ENCODE results near the gene SPOCD1.

SPOCD1 gene

GRCh38 chr1:31857863-31858262 lies 42.0 kb upstream of the SPOCD1 start:
- H3K27ac Mint-ChIP-seq: no peak overlapping the region
- H3K4me1 Mint-ChIP-seq: no peaks in the 10 kb centered on the region
- no peak for TF ChIP-seq CTCF (IDR thresholded peaks at IDR 0.05; ENCODE audit: unreplicated experiment in 3 of 3)
- H3K27me3 Mint-ChIP-seq (ENCODE audit: low read depth): no peaks in the 10 kb centered on the region
- H3K9me3 Mint-ChIP-seq: no peaks in the 10 kb centered on the region
- H3K4me3 Mint-ChIP-seq: no peak overlapping the region
- H3K36me3 Mint-ChIP-seq (ENCODE audit: low read depth): no peaks in the 10 kb centered on the region

GRCh38 chr1:31856140-31856539 lies 40.3 kb upstream of the SPOCD1 start:
- H3K9me3 Mint-ChIP-seq: no peaks in the 10 kb centered on the region
- H3K27ac Mint-ChIP-seq: no peak overlapping the region
- H3K4me1 Mint-ChIP-seq: no peaks in the 10 kb centered on the region
- no peak for TF ChIP-seq CTCF (IDR thresholded peaks at IDR 0.05; ENCODE audit: unreplicated experiment in 3 of 3)
- no peaks in the 10 kb centered on the region for H3K36me3 Mint-ChIP-seq (ENCODE audit: low read depth)
- no peak overlapping the region for H3K4me3 Mint-ChIP-seq
- no peaks in the 10 kb centered on the region for H3K27me3 Mint-ChIP-seq (ENCODE audit: low read depth)

- no peak for TF ChIP-seq CTCF (IDR thresholded peaks at IDR 0.05; ENCODE audit: unreplicated experiment in 3 of 3)
- no peak overlapping the region for H3K4me3 Mint-ChIP-seq
- no peaks in the 10 kb centered on the region for H3K27me3 Mint-ChIP-seq (ENCODE audit: low read depth)
- no peak overlapping the region for H3K27ac Mint-ChIP-seq
- H3K9me3 Mint-ChIP-seq: no peaks in the 10 kb centered on the region
- no peaks in the 10 kb centered on the region for H3K36me3 Mint-ChIP-seq (ENCODE audit: low read depth)
- no peaks in the 10 kb centered on the region for H3K4me1 Mint-ChIP-seq
These were observed 39.4 kb upstream of the SPOCD1 start for GRCh38 chr1:31855038-31855845.

- no peak for TF ChIP-seq CTCF (IDR thresholded peaks at IDR 0.05; ENCODE audit: unreplicated experiment in 3 of 3)
- H3K4me3 Mint-ChIP-seq: no peak overlapping the region
- H3K9me3 Mint-ChIP-seq: no peaks in the 10 kb centered on the region
- H3K36me3 Mint-ChIP-seq (ENCODE audit: low read depth): no peaks in the 10 kb centered on the region
- H3K27me3 Mint-ChIP-seq (ENCODE audit: low read depth): peaks cover 4% of the 10 kb centered on the region
- no peaks in the 10 kb centered on the region for H3K4me1 Mint-ChIP-seq
- no peak overlapping the region for H3K27ac Mint-ChIP-seq
These were observed 33.8 kb upstream of the SPOCD1 start for GRCh38 chr1:31849653-31850052.

- no peak overlapping the region for H3K4me3 Mint-ChIP-seq
- no peak overlapping the region for H3K27ac Mint-ChIP-seq
- H3K27me3 Mint-ChIP-seq (ENCODE audit: low read depth): peaks cover 4% of the 10 kb centered on the region
- peaks cover 2% of the 10 kb centered on the region for H3K4me1 Mint-ChIP-seq
- H3K36me3 Mint-ChIP-seq (ENCODE audit: low read depth): no peaks in the 10 kb centered on the region
- no peaks in the 10 kb centered on the region for H3K9me3 Mint-ChIP-seq
- TF ChIP-seq CTCF (IDR thresholded peaks at IDR 0.05; ENCODE audit: unreplicated experiment in 3 of 3): no peak
These were observed 32.6 kb upstream of the SPOCD1 start for GRCh38 chr1:31848381-31848897.

GRCh38 chr1:31846484-31846883 lies 30.7 kb upstream of the SPOCD1 start:
- no peak for TF ChIP-seq CTCF (IDR thresholded peaks at IDR 0.05; ENCODE audit: unreplicated experiment in 3 of 3)
- no peaks in the 10 kb centered on the region for H3K9me3 Mint-ChIP-seq
- no peaks in the 10 kb centered on the region for H3K36me3 Mint-ChIP-seq (ENCODE audit: low read depth)
- H3K4me1 Mint-ChIP-seq: peaks cover 4% of the 10 kb centered on the region
- H3K4me3 Mint-ChIP-seq: no peak overlapping the region
- peaks cover 4% of the 10 kb centered on the region for H3K27me3 Mint-ChIP-seq (ENCODE audit: low read depth)
- no peak overlapping the region for H3K27ac Mint-ChIP-seq
